H1 (cell line): ENCODE data around the gene OR8B3. TPM values are rescaled to one million over a fixed set of nuclear protein-coding genes. Genes with fewer than 3 reads are reported as not detected.

ENCODE experiments used
- CTCF ChIA-PET: fragments of 300-600 bp; sonication (Branson Sonifier 250); formaldehyde crosslinking; loops from one replicate; lab custom pipeline; 2021; ENCODE audit not compliant: partially characterized antibody; lab: Charles Lee
- POLR2A ChIA-PET: fragments of 300-600 bp; sonication (Branson Sonifier 250); formaldehyde crosslinking; loops from one replicate; lab custom pipeline; 2021; ENCODE audit warnings: inconsistent platforms; ENCODE audit not compliant: partially characterized antibody; lab: Charles Lee
- DNase-seq, 2 experiments: peaks; one replicate each; pipeline versions ENCODE4 v3.0.0 to v3.0.0-alpha.2; 2010 to 2022; ENCODE audit warnings: low spot score in 2 of 2, low read depth in 1 of 2, mixed read lengths in 1 of 2
- FAIRE-seq: peaks from 2 replicates; lab custom pipeline; 2011; peaks lifted over from hg19 to GRCh38; lab: Jason Lieb, UNC
- H2AFZ ChIP-seq: 2 replicates; pipeline ENCODE4 v1.8.1; 2012; ENCODE audit warnings: low read length, inconsistent platforms
- H2AK5ac ChIP-seq: 2 replicates; pipeline ENCODE4 v1.6.1; 2013; ENCODE audit warnings: low read depth, low read length
- H2BK120ac ChIP-seq: replicated peaks from 2 replicates; pipeline ENCODE3; 2013; ENCODE audit warnings: low read depth, low read length, inconsistent platforms
- H2BK12ac ChIP-seq: 2 replicates; pipeline ENCODE4 v1.6.1; 2013; ENCODE audit warnings: low read depth, low read length
- H2BK15ac ChIP-seq: 2 replicates; pipeline ENCODE4 v1.6.1; 2013; ENCODE audit warnings: low read length
- H2BK20ac ChIP-seq: 2 replicates; pipeline ENCODE4 v1.6.1; 2013; ENCODE audit warnings: low read length
- H2BK5ac ChIP-seq: 2 replicates; pipeline ENCODE4 v1.6.1; 2013; ENCODE audit warnings: low read depth, low read length
- H3K14ac ChIP-seq: 2 replicates; pipeline ENCODE4 v1.6.1; 2013; ENCODE audit warnings: inconsistent platforms; ENCODE audit not compliant: insufficient read length
- H3K18ac ChIP-seq: 2 replicates; pipeline ENCODE4 v1.6.1; 2013; ENCODE audit warnings: low read length; ENCODE audit errors: extremely low read depth
- H3K23ac ChIP-seq: 2 replicates; pipeline ENCODE4 v1.6.1; 2013; ENCODE audit warnings: inconsistent platforms; ENCODE audit not compliant: insufficient read length
- H3K23me2 ChIP-seq: 2 replicates; pipeline ENCODE4 v1.6.1; 2013; ENCODE audit warnings: low read depth, low read length
- H3K27ac ChIP-seq: 2 replicates; pipeline ENCODE4 v1.6.1; 2011; ENCODE audit warnings: low read depth, low read length, inconsistent platforms
- H3K27me3 ChIP-seq, 4 experiments: replicated peaks in 1 of 4; 1 replicate in 1 of 4; 2 replicates in 3 of 4; pipeline versions ENCODE4 v1.6.1 to v1.8.1; 2011 to 2013; ENCODE audit warnings: low read length in 3 of 4, mild to moderate bottlenecking in 3 of 4, inconsistent platforms in 2 of 4, mixed read lengths in 2 of 4, moderate library complexity in 1 of 4; ENCODE audit not compliant: control insufficient read depth in 3 of 4, insufficient read depth in 3 of 4; ENCODE audit errors: extremely low read depth in 1 of 4
- H3K36me3 ChIP-seq, 4 experiments: 2 replicates each; pipeline versions ENCODE4 v1.6.1 to v1.8.1; 2011 to 2013; ENCODE audit warnings: mild to moderate bottlenecking in 4 of 4, low read length in 3 of 4, moderate library complexity in 2 of 4, control low read depth in 1 of 4, inconsistent platforms in 1 of 4; ENCODE audit not compliant: insufficient read depth in 4 of 4, control insufficient read depth in 2 of 4
- H3K4ac ChIP-seq: replicated peaks from 2 replicates; pipeline ENCODE3; 2013; ENCODE audit warnings: low read length, low read depth, mixed read lengths, inconsistent platforms; ENCODE audit not compliant: insufficient read length
- H3K4me1 ChIP-seq, 4 experiments: replicated peaks in 1 of 4; 1 replicate in 1 of 4; 2 replicates in 3 of 4; pipeline versions ENCODE4 v1.6.1 to v1.8.1; 2011 to 2013; ENCODE audit warnings: low read length in 3 of 4, inconsistent platforms in 2 of 4, mixed read lengths in 1 of 4; ENCODE audit not compliant: insufficient read depth in 4 of 4, control insufficient read depth in 3 of 4
- H3K4me2 ChIP-seq, 2 experiments: 2 replicates each; pipeline versions ENCODE4 v1.6.1 to v1.8.1; 2011 to 2013; ENCODE audit warnings: low read depth in 2 of 2, low read length in 2 of 2, control low read depth in 1 of 2, inconsistent platforms in 1 of 2, mild to moderate bottlenecking in 1 of 2; ENCODE audit not compliant: insufficient read depth in 1 of 2
- H3K4me3 ChIP-seq, 4 experiments: fragments of 200-600, 300-600 bp in 1 of 4; sonication (generic), shearing (Covaris generic), sonication (Bioruptor Twin) in 1 of 4; 2 replicates each; pipeline versions ENCODE4 v1.5.1 to v1.8.1; 2011 to 2016; ENCODE audit warnings: low read length in 4 of 4, low read depth in 3 of 4, control low read depth in 2 of 4, inconsistent platforms in 2 of 4, mild to moderate bottlenecking in 2 of 4, mixed read lengths in 1 of 4, moderate library complexity in 1 of 4; ENCODE audit not compliant: insufficient read depth in 2 of 4; ENCODE audit errors: extremely low read depth in 1 of 4
- H3K56ac ChIP-seq: replicated peaks from 2 replicates; pipeline ENCODE3; 2013; ENCODE audit warnings: low read depth, mild to moderate bottlenecking, mixed read lengths, low read length, inconsistent platforms; ENCODE audit not compliant: insufficient read length
- H3K79me1 ChIP-seq: 2 replicates; pipeline ENCODE4 v1.6.1; 2013; ENCODE audit warnings: low read depth, low read length, control low read depth
- H3K79me2 ChIP-seq, 2 experiments: 2 replicates each; pipeline versions ENCODE4 v1.6.1 to v1.8.1; 2012 to 2013; ENCODE audit warnings: low read length in 2 of 2, mild to moderate bottlenecking in 2 of 2, inconsistent platforms in 1 of 2; ENCODE audit not compliant: insufficient read depth in 2 of 2, control insufficient read depth in 1 of 2
- H3K9ac ChIP-seq, 4 experiments: replicated peaks in 1 of 4; 1 replicate in 1 of 4; 2 replicates in 3 of 4; pipeline versions ENCODE4 v1.6.1 to v1.8.1; 2011 to 2013; ENCODE audit warnings: low read depth in 3 of 4, low read length in 3 of 4, control low read depth in 2 of 4, mild to moderate bottlenecking in 2 of 4, moderate library complexity in 2 of 4, inconsistent platforms in 1 of 4; ENCODE audit errors: extremely low read depth in 1 of 4
- H3K9me3 ChIP-seq, 2 experiments: 2 replicates each; pipeline versions ENCODE4 v1.6.1 to v1.8.1; 2012 to 2013; ENCODE audit warnings: mild to moderate bottlenecking in 2 of 2, moderate library complexity in 2 of 2, control low read depth in 1 of 2, inconsistent platforms in 1 of 2, low read depth in 1 of 2, low read length in 1 of 2, mixed read lengths in 1 of 2; ENCODE audit not compliant: insufficient read depth in 2 of 2
- H4K20me1 ChIP-seq, 2 experiments: replicated peaks in 1 of 2; 2 replicates each; pipeline versions ENCODE3 to v1.8.1; 2011 to 2013; ENCODE audit warnings: inconsistent platforms in 2 of 2, low read length in 2 of 2, mild to moderate bottlenecking in 1 of 2; ENCODE audit not compliant: insufficient read depth in 2 of 2, control insufficient read depth in 1 of 2
- H4K5ac ChIP-seq: 2 replicates; pipeline ENCODE4 v1.6.1; 2013; ENCODE audit warnings: low read length, low read depth, mixed read lengths, inconsistent platforms; ENCODE audit not compliant: insufficient read length
- H4K8ac ChIP-seq: 2 replicates; pipeline ENCODE4 v1.8.0; 2013; ENCODE audit warnings: mild to moderate bottlenecking, moderate library complexity, low read length, inconsistent platforms; ENCODE audit not compliant: insufficient read depth; ENCODE audit errors: extremely low read depth
- H4K91ac ChIP-seq: replicated peaks from 2 replicates; pipeline ENCODE3; 2013; ENCODE audit warnings: low read length, mixed read lengths, inconsistent platforms; ENCODE audit not compliant: insufficient read length
- CHD2 ChIP-seq: IDR thresholded peaks from 2 replicates; pipeline ENCODE4 v1.6.1; 2012; ENCODE audit warnings: low read length, improper control_type of control experiment
- FOSL1 ChIP-seq: IDR thresholded peaks from 2 replicates; pipeline ENCODE4 v1.6.1; 2011; ENCODE audit warnings: mild to moderate bottlenecking, low read depth, low read length, moderate library complexity; ENCODE audit not compliant: insufficient read depth
- POLR2AphosphoS5 ChIP-seq: IDR thresholded peaks from 2 replicates; pipeline ENCODE4 v1.6.1; 2011; ENCODE audit warnings: low read depth, low read length
- RBBP5 ChIP-seq: IDR thresholded peaks from 2 replicates; pipeline ENCODE4 v1.7.1; 2012; ENCODE audit warnings: low read depth, mild to moderate bottlenecking, inconsistent platforms, low read length, moderate library complexity, borderline replicate concordance
- RXRA ChIP-seq: IDR thresholded peaks from 2 replicates; pipeline ENCODE4 v1.6.1; 2011; ENCODE audit warnings: low read depth, mild to moderate bottlenecking, low read length, moderate library complexity; ENCODE audit not compliant: insufficient read depth
- TCF12 ChIP-seq: IDR thresholded peaks from 2 replicates; pipeline ENCODE4 v1.6.1; 2011; ENCODE audit warnings: low read depth, mild to moderate bottlenecking, low read length
- ZNF274 ChIP-seq: IDR thresholded peaks from 2 replicates; pipeline ENCODE4 v1.7.0; 2012; ENCODE audit warnings: low read length, borderline replicate concordance; ENCODE audit errors: extremely low read depth
- WGBS, 2 experiments: shearing (Covaris generic) in 1 of 2; methylation state at CpG; one replicate each; pipeline versions ENCODE4 v1.1.6 to v1.1.7; 2013 to 2015; ENCODE audit warnings: low lambda C conversion rate in 2 of 2, mixed read lengths in 2 of 2, inconsistent platforms in 1 of 2, low coverage in 1 of 2, missing lambda C conversion rate in 1 of 2; ENCODE audit not compliant: insufficient replicate concordance in 2 of 2, insufficient coverage in 1 of 2, insufficient read length in 1 of 2; ENCODE audit errors: extremely low coverage in 1 of 2, missing lambda C conversion rate in 1 of 2; 5-methylcytosine and 5-hydroxymethylcytosine counted together
- polyA plus RNA-seq, 7 experiments: library from polyadenylated mRNA; depleted of rRNA in 3 of 7; stranded (reverse) in 5 of 7; unstranded in 2 of 7; fragments of >200 nt in 5 of 7; fragments of 200-250 nt in 2 of 7; gene quantifications; 1 replicate in 5 of 7; 2 replicates in 1 of 7; 4 replicates in 1 of 7; pipeline versions ENCODE4 v1.2.1 to v1.2.3, GENCODE V29; 2011 to 2013; ENCODE audit warnings: missing spikeins in 2 of 7, mixed read lengths in 2 of 7
- total RNA-seq: library from RNA; stranded (reverse); fragmentation: NEBNext Ultra II Directional; extraction: Animal tissue kit (Norgen Biotek cat#: 25700); gene quantifications from 2 replicates; pipeline ENCODE4 v1.2.1, GENCODE V29; 2021

OR8B3 gene
- total and polyA plus RNA-seq, 2 of the 8 experiments (the other 6 are each of a cell fraction or from before 2014, with no cell fraction given) = not detected

DNA sequence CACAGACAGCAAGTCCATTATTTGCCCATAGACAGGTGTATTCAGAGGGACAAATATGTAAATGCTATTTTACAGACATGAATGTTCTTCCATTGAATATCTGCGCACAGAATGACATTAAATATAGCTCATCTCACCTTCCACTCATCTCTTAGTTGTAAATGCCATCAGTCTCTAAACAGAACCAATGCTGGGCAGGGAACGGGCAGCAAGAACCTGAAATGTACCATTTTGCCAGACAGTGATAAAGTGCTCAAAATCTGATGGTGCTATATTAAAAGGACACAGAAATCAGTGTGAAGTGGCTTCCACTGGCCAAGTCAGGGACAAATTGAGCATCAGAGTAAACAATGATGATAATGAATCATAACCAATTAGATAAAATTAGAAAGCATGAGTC, 35.9 kb upstream of the OR8B3 start:
- no peak for TF ChIP-seq POLR2AphosphoS5
- TF ChIP-seq ZNF274 = no peak
- TF ChIP-seq TCF12 = no peak
- no peak for TF ChIP-seq RBBP5
- TF ChIP-seq CHD2 = no peak
- TF ChIP-seq FOSL1 = no peak
- TF ChIP-seq RXRA = no peak
- H2BK20ac ChIP-seq = no peak overlapping the region
- no peaks in the 10 kb centered on the region for H3K79me1 ChIP-seq
- H3K79me2 ChIP-seq = no peaks in the 10 kb centered on the region
- ChIA-PET CTCF (interaction anchor here (1.4 kb wide), 1 partner anchor 10 kb away, joined by 3 read pairs; the partner anchor contains the start of gene OR8B4), POLR2A (no interaction called here)
- H3K4me3 ChIP-seq = no peak overlapping the region
- no peak overlapping the region for H3K27ac ChIP-seq
- H4K8ac ChIP-seq = no peak overlapping the region
- DNase-seq (no peak), FAIRE-seq (no peak)
- no peak overlapping the region for H3K4ac ChIP-seq
- no peaks in the 10 kb centered on the region for H3K4me1 ChIP-seq
- H3K56ac ChIP-seq = no peak overlapping the region
- H3K14ac ChIP-seq = no peak overlapping the region
- H3K23ac ChIP-seq = no peak overlapping the region
- no peak overlapping the region for H2BK15ac ChIP-seq
- H2AK5ac ChIP-seq = no peak overlapping the region
- H3K36me3 ChIP-seq = no peaks in the 10 kb centered on the region
- no peaks in the 10 kb centered on the region for H4K20me1 ChIP-seq
- H3K4me2 ChIP-seq = no peak overlapping the region
- no peak overlapping the region for H4K91ac ChIP-seq
- H3K9ac ChIP-seq = no peak overlapping the region
- 93% methylated on average over 2 of the region's 2 CpGs; no CpG with 5 or more reads in 1 of the 2 experiments for WGBS, 2 experiments
- H2AFZ ChIP-seq = no peak overlapping the region
- H3K23me2 ChIP-seq = peaks cover 1% of the 10 kb centered on the region; the same call in 1 of the 2 replicates
- no peak overlapping the region for H2BK12ac ChIP-seq
- no peak overlapping the region for H3K18ac ChIP-seq
- peaks cover 0 to 2% (median 0%) of the 10 kb centered on the region in 4 experiments; a peak in 1 of 7 replicates for H3K27me3 ChIP-seq
- H2BK5ac ChIP-seq = no peak overlapping the region
- H2BK120ac ChIP-seq = no peak overlapping the region
- H3K9me3 ChIP-seq = peaks cover 4 to 7% of the 10 kb centered on the region in 2 experiments; a peak in 3 of 4 replicates
- no peak overlapping the region for H4K5ac ChIP-seq
